ENCODE measurements around the gene C4orf50.

GRCh38 chr4:5897674-5898073 lies 120.6 kb downstream of the C4orf50 start:
- TF ChIP-seq CTCF (IDR thresholded peaks at IDR 0.05; ENCODE audit: low read length) (no peak), EZH2 (IDR thresholded peaks at IDR 0.05; ENCODE audit: borderline replicate concordance, low read length) (no peak)

Data from OCI-LY1 (cell line).